Stimulated activated CD8-positive, alpha-beta memory T cell treated with anti-CD3 and anti-CD28 coated beads, Interleukin-4, amount 100 ng/mL, for 24 hours (primary cell): ENCODE data around the gene FBXW5.

ENCODE experiments used
- DNase-seq: peaks from one replicate; pipeline ENCODE4 v3.0.0-alpha.2; 2020; ENCODE audit warnings: low read depth

FBXW5 gene

DNA sequence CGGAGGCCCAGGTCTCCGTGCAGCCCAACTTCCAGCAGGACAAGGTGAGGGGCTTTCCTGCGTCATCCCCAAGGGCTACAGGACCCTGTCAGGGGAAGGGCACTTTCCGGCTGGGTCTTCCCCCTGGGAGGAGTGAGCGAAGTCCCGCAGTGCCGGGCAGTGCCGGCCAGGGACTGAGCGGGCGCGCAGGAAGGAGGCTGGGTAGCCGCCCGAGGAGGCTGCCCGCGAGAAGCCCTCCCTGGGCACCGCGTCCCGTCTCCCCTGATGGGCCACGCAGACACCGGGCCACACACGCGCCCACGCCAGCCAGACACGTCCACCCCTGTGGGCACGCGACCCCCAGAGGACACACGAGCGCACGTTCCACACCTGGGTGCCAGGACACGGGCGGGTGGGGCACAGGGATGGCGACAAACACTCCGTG is 33.1 kb upstream of the FBXW5 start:
- DNase-seq: no peak

DNA sequence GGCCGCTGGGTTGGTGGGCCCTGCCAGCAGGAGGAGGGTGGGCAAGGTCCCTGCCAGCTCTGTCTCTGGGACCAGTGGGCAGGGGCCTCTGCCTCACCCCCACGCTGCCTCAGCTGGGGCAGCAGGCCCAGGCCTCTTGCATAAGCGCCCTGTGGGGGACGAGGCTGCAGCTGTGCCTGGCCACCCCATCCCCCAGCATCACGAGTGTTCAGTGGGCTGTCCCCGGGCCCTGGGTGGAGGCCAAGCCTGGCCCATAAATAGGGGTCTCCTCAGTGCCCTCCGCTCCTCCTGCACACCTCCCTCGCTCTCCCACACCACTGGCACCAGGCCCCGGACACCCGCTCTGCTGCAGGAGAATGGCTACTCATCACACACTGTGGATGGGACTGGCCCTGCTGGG is 32.7 kb upstream of the FBXW5 start, which contains the start of gene PTGDS:
Gene PTGDS, plus strand, starts transcription at position 282 of the 400 bp plus-strand sequence. Its CDS starts 75 bp downstream, at position 357.
- DNase-seq: no peak

DNA sequence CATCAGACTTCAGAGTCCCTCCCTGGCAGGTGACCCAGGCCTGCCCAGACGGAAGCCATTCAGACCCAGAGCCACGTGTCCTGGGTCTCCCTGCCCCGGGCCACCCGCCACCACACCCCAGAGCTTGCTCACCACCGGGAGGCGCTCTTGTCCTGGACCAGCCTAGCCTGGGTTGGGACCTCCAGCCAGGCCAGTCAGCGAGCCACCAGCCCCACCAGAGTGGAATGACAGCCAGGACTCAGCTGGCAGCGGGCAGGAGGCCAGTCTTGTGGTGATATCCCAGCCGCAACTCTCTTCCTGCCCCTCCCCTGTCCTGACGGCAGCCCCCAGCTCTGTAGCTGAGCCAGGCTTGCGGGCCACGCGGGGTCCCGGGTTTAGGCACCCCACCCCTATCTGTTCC is 31.1 kb upstream of the FBXW5 start:
- no peak for DNase-seq

DNA sequence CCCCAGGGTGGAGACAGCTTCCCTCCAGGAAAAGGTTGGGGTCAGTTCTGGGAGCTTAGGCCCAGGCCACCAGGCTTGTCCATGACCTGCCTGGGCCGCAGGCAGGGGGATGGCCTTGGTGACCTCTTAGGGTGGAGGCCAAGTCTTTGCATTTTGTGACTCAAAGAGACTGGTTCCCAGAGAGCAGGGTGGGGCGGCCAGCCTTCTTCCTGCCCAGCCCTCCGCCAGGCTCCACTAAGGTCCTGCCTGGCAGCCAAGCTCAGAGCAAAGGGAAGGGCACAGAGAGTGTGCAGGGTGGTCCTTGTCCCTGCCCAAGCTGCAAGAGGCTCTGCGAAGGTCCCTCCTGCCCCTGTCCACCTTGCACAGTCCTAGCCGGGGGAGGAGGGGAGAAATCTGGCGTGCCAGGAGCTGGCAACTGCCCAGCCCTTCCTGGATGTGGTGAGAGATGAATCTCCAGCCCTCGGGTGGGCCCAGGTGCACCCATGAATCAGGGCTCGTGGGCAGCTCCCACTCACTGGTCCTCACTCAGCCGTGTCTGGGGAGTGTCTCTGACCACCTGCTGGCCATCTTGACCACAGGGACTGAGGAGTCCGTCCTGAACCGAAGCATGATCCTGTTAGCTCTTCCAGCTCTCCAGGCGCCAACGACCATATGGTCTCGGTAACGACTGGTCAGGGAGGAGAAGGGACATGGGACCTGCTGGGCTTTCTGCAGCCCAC is 30.4 kb upstream of the FBXW5 start:
- DNase-seq: no peak

DNA sequence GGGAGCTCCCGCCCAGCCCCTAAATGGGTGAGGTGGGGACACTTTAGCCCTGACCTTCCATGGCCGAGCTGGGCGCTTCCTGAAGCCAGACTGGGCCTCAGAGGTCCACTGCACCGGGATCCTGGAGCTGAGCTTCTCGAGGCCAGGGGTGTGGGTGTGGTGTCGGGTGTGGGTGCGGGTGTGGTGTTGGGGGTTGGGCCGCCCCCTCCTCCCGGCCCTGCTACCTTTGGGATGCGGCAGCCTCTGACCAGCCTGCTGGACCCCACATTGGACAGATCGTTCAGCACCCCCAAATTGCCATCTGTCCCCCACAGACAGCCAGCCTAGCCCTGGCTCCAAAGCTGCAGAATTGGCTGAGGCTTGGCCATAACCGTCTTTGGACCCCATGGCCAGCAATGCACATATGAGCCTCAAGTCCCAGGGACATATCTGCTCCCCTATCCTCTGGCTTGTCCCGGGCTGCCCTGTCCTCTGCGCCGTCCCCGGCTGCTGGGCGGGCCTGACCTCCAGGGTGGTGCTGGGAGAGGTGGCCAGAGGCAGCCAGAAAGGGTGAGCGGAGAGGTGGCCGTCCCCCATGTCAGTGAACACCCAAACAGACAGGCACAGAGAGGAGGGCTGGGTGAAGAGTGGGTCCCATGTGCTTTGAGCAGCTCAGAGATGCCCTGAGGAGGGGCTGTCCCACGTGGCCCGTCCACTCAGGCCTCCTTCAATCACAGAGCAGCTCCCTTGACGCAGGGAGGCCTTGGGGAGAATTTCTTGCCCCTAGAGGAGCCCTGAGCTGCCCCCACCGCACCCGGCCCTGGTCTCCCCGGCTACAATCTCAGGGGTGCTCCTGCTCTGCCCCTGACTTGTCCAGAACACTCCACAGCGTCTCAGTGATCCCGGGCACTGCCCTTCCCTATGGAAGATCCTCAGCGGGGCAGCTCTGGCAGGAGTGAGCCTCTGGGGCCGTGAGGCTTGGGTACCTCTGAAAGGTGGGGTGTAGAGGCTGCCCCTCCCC is 29.4 kb upstream of the FBXW5 start:
- DNase-seq: no peak

DNA sequence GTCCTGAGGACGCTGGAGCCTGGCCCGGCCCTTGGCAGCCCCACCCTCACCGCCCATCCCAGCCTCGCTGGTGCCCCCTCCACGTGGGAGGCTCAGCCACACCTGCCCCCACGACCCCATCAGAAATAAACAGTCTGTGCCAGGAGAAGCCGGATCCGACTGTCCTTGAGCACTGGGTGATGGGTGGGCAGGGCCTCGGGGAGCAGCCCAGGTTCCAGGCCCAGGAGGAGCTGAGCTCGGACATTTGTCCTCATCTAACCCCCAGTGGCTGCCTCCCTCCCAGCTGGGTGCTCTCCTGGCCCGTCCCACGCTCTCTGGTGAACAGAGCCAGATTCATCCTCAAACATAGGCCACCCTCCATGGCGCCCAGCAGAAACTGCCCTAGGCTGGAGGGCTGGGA is 28.2 kb upstream of the FBXW5 start:
- no peak for DNase-seq

DNA sequence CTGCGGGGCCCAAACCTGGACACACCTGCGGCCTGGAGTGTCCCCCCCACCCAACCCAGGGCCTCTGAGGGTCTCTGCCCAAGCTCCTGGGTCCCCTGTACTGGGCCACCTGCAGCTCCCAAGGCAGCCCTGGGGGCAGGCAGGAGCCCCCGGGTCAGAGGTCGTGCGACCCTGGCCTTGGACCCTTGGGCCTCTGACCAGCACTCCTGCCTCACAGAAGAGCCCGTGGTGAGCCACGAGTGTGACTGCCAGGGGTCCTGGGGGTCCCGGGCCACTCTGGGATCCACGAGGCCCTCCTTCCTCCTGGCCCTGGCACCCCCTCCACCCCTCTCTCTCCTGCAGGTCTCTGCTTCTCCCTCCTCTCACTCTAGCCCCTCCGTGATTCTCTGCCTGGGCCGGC is 27.8 kb upstream of the FBXW5 start:
- DNase-seq: no peak

DNA sequence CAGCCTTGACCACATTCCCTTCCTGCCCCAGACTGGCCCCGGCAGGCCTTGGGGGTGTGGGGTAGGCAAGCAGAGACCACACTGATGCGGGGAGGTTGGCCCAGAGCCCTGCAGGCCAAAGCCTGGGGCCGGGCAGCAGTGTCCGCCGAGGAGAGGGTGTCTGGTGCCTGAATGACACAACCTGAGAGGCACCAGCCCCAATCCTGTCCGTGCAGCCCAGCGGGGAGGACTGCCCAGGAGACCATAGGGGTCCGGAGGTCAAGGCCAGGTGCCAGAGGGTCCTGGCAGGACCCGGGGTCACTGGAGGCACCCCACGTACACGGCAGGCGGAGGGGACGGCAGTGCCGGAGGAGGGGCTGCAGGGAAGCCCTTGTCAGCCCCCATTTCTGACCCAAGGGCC is 27.2 kb upstream of the FBXW5 start:
- no peak for DNase-seq

DNA sequence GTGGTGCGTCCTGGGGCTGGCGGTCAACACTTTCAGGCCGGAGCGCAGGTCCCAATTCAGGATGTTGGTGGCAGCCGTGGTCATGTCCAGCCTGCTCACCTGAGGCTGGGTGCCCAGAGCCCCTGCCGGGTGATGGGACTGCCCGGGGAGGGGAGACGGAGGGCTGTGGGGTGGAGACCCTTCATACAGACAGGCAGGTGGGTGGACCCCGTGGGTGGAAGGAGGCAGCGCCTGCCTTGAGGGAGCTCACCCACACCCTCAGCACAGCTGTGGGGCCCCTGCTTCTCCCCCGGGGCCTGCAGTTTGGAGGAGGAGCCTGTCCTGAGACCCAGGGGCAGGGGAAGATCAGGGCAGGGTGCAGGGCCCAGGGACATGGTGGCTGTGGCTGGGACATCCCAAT is 25.8 kb upstream of the FBXW5 start:
- DNase-seq: no peak

DNA sequence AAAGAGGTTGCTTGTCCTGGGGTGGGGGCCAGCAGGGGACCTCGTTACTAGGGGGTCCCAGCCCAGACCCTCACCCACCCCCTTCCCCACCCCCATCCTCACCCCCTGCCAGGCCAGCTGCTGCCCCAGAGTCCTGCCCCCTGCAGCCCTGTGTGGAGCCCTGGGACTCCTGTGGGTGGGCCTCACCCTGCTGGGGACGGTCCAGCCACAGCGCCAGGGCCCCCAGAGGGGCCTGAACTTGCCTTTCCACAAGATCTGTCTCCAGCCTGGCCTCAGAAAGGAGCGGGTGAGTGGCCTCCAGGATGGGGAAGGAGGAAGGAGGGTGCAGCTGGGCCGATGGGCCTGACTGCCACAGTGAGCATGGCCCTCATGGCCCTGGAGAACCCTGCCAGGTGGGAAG is 25.2 kb upstream of the FBXW5 start:
- no peak for DNase-seq

DNA sequence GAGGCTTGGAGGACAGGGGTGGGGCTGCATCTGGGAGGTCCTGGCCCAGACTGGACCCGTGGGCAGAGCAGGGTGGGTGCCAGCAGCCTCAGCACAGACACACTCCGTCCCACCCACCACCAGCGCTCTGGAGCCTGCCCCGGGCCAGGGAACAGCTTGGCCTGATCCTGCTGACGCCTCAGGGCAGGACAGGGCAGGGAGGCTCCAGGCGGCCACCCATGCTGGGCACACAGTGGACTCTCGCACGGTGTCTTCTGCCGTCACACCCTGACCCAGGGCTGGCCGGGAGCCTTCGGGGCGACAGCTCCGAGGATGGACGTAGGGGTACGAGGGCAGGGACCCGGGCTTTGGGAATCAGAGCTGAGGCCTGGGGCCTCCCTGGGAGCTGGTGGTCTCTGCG is 24.6 kb upstream of the FBXW5 start:
- no peak for DNase-seq

DNA sequence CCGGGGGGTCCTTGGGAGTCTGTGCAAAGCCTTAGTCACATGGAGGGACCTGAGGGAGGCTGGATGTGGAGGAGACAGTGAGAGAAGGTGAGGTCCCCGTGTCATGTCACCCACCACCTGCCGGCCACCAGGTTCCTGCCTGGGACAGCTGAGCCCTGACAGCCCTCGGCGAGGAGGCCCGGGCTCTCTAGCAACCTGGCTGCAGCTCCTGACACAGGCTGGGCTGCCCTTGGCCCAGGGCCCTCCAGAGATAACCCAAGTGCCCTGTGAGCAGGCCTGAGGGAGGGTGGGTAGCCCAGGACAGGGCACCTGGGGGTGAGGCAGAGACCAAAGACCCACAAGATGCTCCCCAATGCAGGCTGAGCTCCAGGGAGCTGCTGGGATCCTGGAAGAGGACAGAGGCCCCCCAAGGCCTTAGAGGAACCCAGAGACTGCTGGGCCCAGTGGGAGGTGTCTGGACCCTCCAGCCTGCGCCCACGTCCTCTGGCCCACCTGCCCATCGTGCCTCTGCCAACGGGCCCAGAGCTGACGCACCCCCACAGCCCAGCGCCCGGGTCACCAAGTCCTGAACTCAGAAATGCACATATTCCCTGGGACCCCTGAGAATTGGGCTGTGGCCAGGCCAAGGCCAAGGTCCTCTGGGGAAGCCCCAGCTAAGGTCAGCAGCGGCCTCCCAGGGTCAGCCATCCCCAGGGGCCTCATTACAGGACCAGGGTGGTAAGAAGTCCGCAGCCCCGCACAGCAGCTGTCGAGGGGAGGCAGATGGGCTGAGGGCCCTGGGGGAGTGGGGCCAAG is 24.0 kb upstream of the FBXW5 start:
- no peak for DNase-seq

DNA sequence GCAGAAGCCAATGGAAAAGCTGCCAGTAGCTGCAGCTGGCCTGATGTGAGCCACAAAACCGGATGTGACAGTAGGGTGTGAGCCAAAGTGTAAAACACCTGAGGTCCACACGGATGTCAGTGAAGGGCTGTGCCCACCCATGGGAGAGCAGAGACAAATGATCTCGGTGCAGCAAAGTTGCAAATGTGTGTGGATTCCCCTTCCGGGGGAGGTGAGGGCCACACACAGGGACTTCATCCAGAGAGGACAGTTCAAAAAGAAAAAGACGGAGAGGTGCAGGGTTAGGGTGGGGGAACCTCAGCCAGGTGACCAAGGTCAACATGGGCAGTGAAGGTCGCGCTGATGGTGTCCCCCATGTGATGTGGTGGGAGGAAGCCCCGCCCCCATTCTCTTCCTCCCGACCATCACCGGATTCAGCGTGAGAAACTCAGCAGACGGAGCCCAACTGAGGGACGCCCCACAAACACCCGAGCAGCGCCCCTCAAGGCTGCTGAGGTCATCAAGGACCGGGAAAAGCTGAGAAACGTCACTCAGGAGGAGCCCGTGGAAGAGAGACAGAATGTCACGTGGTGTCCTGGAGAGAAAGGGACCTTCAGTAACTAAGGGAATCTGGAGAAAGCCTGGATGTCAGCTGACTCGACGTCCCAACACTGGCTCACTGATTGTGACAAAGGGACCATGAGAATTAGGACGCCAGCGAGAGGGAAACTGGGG is 21.4 kb upstream of the FBXW5 start:
- no peak for DNase-seq

DNA sequence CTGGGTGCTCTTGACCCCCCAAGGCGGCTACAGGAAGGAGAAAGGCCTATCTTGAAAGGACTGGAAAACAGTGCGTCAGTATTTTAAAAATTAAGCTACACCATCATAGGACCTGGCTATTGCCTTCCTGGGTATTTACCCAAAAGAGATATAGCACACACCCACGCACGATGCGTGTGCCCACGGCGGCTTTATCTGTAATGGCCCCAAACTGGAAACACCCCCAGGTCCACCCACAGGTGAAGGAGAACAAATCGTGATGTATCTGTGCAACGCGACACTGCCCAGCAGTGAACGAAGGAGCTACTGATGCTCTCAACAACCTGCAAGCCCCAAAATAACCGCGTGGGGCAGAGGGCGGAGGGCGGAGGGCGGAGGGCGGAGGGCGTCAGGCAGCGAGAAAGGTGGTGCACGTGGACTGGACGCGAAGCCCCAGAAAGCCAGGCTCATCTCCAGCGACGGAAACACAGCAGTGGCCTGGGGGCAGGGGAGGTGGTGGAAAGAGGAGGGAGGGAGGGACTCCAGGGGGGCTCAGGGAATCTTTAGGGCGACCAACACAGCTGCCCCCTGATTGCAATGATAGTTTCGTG is 20.4 kb upstream of the FBXW5 start:
- no peak for DNase-seq

DNA sequence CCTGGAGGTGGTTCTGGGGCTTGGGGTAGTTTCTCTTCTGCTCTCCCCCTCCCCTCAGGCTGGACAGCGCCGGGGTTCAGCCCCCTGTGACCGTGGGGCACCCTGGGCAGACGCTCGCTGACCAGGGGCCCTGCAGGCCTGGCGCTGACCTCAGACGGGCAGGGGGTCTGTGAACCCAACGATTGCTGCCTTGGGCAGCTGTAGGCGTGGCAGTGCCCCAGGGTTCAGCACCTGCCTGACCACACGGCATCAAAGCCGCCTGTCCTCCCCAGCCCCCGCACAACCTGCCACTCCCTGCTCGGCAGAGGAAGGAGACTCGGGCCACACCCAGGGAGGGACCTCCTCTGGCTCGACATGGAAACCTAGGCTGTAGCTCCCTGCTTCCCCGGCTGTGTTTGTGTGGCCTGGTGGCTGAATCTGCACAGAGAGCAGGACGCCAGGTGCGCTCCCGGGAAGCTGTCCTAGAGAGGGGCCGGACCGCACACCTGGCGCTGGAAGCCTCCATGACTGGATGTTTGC is 19.7 kb upstream of the FBXW5 start:
- no peak for DNase-seq

DNA sequence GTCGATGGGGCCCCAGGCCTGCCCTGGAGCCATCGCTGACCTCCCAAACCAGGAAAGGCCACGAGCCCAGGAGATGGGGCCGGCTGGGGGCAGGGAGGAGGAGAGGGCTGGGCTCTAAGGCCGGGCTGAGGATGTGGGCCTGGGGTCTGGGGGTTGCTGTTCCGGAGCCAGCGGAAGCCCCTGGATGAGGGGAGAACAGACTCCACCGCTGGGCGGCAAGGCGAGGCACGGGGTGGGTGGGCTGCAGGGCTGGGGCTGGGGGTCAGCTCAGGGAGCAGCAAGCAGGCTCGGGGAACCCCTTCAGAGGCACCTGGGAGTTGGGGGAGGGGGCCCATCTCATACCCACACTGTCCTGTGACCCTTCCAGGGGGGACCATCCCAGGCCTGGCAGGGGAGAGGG is 19.2 kb upstream of the FBXW5 start:
- no peak for DNase-seq

DNA sequence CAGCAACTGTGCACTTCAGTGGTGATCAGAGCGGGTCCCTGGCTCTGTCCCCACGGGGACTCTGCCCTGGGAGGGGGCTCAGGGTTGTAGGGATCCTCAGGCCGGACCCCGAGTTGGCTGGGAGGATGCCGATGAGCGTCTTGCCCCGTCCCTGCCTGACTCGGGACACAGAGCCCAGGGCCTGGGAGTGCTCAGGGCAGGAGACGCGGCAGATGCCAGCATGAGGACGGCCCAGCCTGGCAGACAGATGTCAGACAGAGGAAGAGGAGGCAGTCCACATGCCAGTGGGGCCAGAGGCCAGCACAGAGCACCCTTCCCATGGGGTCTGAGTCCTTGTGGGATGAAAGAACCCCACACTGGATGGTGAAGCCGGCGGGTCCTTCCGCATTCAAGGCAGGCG is 18.8 kb upstream of the FBXW5 start:
- no peak for DNase-seq

DNA sequence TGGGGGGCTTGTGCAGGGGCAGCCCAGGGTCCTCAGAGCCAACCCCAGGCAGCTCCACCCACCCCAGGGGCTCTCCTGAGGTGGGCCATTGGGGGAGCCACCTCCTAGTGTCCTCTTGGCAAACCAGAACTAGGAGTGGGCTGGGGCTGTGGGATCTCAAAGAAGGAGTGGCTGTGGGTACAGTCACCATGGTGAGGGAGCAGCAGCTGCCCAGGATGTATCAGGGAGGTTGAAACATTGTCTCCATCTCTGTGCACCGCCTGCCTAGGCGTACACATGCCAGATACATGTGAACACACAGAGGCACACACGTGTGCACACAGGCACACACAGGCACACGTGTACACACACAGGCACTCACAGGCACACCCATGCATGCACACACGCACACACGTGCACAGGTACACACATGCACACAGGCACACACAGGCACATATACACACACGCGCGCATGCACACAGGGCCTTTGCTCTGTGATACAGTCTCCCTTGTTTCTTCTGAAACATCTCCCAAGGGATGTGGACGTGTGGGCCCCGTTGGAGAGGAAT is 18.2 kb upstream of the FBXW5 start:
- no peak for DNase-seq

DNA sequence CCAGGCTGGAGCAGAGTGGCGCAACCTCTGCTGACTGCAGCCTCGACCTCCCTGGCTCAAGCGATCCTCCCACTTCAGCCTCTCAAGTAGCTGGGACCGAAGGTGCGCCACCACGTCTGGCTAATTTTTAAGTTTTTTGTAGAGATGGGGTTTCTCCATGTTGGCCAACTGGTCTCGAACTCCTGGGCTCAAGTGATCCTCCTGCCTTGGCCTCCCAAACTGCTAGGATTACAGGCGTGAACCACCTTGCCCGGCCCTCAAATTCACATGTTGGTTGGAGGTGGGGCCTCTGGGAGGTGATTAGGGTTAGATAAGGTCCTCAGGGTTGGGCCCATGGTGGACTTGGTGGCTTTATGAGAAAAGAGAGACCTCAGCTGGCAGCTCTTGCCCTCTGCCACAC is 17.6 kb upstream of the FBXW5 start:
- DNase-seq: no peak

DNA sequence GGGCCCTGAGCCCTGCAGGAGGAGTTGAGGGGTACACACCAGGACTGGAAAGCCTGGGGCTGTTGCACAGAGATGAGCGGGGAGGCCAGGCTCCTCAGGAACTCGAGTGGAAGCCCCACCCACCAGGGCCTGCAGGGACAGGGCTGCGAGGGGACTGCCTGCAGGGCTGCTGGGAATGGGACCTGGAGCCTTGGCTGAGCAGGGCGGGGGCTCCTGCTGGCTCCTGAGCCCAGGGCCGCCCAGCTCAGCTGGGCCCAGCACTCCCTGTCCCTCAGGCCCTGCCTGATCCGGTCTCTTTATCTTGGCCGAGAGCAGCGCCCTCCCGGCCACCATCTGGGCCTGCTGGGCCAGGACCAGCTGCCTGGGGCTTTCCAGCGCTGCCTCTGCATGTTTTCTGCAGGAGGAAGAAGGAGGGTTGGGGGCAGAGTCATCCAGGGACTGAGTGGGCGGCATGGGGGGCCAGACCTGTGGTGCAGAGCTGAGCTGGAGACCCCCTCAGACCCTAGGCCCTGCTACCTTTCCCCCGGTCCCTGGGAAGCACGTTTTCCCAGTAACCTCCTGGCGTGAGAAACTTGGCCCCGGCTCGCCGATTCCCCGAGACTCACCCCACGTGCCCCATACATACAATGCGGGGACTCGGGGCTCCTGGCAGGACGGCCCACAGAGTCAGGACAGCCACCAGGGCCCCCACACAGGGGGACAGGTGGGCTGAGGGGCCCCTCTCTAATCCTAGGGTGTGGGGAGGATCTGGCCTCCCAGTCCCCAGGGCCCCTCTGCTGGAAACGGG is 16.9 kb upstream of the FBXW5 start:
- DNase-seq: no peak
